ENCODE measurements around the gene EIF1AD.
"Not testable (repeated sequence)": the region's sequence is repeated elsewhere in the genome, so short reads cannot be mapped to it uniquely, and the experiment has no call there.

EIF1AD gene

DNA sequence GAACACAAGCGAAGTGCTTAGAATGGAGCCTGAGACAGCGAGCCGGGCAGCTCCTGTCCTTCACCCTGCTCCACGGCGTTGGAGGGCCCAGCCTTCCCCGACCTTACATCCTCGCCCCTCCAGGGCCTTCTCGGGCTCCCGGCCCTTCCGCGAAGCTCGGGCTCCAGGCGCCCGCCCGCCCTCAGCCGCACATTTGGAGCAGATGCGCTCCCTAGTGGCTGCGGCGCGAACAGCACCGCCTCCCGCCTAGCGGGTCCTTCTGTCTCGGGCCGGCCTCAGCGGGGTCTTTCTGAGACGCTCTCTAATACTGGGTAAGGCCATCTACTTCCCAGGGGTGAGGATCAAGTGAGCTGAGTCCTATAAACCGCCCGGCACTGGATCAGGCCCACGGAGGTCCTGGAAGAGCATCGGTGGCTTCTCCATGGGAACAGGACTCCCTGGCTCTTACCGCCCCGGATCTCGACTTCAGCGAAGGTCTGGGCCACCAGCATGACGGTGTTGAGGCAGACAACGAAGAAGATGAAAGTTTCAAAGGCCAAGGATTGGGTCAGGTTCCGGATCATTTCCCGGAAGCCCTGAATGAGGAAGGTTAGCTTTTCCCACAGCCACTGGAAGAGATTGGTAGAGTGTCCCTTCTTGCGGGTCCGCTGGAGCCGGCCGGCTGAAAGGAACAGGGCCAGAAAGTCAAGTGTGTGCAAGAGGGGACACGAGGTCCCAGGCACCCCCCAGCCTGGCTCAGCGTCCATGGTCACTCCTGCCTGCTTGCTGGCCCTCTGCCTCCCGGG is 20.6 kb upstream of the EIF1AD start:
- DNase-seq (ENCODE audit: low read depth in 4 of 4, low spot score in 1 of 4) = peak; percentile 66 to 84 (median 72)

DNA sequence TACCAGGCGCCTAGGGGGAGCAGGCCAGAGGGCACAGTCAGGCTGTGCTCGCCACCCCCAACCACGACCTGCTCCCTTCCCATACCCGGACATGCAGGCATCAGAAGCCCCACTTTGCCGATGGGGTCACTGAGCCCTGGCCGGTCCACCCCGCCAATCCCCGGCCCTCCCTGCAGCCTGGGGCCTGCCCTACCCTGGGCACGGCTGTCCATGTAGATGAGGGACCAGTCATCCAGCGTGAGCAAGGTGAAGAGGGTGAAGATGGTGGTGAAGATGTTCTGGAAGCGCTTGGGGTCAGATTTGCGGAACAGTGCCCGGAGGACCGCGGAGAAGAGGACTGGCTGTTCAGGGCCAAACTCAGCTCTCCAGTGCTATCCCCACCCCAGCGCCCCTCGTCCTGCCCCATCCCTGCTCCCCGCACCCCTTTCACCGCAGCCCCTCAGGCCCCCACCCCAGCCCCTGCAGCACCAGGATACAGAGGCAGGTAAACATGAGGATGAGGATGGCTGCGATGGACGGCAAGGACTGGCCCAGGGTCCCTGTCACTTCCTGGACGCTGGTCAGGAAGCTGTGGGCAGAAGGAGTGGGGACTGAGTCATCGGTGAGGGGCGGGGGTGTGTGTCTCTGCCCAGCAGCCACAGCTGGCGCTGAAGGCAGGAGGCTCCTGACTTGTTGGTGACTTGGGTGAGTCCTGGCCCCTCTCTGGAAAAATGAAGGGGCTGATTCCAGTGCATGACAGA is 18.8 kb upstream of the EIF1AD start:
- DNase-seq (ENCODE audit: low read depth in 4 of 4, low spot score in 1 of 4) = no peak

DNA sequence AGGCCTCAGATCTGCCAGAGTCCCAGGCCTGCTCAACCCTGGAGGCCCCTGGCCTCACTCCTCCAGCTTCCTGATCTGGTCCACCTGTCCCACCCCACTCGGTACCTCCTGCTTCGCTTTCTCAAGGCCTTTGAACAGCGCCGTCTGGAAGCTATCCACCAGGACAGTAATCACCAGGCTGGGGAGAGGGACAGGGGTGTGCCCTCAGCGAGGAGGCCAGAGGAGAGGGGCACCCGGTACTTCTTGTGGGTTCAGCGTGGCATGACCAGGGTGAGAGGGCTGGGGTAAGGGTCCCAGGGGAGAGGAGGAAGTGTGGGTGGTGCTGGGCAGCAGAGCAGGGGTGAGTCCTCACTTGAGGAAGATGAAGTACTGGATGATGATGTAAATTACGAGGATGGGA is 18.3 kb upstream of the EIF1AD start:
- no peak for DNase-seq (ENCODE audit: low read depth in 4 of 4, low spot score in 1 of 4)

DNA sequence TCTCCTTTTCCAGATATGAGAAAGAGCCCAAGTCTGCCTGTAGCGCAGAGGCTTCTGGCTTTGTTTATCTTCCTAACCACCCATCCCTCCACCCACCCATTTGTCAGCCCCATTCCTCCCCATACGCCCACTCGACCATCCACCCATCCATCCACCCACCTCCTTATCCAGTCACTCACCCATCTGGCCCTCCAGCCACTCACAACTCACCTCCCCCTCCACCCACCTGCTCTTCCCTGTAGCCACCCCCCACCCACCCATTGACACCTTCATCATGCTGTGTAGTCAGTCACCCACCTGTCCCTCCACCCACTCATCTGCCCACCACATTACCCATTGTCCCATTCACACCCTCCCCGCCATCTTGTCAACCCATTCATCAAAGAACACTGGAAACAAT is 15.4 kb upstream of the EIF1AD start:
- no peak for DNase-seq (ENCODE audit: low read depth in 4 of 4, low spot score in 1 of 4)

DNA sequence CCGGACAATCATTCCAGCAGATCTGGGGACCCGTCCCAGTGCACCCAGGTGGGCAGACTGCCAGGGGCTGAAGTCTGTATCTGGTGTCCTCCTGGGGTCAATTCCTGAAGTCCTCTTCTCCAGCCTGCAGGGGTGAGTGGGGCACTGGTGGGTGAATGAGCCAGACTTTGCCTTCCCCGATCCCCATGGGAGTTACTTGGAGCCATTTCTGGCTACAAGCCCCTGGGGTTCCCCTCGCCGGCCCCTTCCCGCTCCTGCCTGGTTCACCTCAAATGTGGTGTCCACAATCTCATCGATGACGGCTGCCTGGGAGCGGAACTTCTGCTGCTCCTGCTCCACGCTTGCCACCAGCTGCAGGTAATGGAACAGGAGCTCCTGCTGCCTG is 14.8 kb upstream of the EIF1AD start:
- no peak for DNase-seq (ENCODE audit: low read depth in 4 of 4, low spot score in 1 of 4)

DNA sequence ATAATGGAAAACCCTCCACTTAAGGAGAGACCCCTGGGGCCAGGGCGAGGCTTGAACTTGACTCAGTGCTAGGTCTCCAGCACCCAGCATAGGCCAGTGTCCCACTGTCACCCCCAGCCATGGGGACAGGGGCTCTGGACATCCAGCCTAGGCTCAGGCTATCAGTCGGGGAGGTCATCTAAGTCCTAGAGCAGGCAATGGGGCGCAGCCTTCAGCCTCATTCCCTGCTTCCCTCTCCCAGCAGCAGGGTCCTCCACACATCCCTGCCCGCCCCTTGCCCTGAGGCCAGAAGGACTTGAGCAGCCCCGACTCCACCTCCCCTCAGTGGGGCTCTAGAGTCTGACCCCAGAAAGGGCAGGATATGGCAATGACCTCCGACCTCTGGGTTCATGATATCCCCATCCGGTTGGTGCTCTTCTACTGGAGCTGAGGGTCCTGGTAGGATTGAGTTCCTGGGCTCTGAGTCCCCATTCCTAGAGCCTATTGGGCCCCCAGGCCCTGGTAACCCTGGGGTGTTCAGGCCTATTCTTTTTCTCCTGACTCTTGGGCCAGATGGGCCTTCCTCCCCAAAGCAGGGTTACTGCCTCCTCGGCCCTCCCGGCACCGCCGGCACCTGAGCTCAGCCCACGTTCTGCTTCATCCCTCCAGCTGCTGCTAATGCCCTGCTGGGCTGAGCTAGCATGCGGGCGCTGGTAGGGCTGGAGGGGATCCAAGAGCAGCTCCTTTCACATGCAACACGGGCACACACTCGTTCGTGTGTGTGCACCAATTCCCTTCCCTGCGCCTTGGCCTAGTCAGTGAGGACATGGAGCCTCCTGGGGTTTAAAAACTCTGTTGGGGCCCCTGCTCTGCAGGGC is 14.2 kb upstream of the EIF1AD start:
- no peak for DNase-seq (ENCODE audit: low read depth in 4 of 4, low spot score in 1 of 4)

DNA sequence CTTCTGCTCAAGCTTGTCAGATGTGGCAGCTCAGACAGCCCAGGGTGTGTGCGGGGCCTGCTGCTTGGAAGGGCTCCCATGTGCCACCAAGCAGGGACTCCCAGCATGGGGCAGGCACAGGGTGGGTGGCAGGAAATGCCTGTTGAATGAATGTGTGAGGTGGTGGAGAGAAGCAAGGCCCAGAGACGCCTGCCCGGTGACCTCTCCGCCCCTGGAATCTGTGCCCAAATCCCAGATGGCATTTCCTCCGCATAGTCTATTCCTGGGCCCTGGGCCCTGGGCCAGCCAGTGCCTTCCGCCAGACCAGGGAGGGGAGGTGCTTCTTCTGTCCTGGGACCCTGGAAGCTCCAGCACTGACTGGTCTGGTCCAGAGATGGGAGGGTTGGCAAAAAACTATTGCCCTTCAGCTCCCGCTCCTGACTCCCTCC is 13.5 kb upstream of the EIF1AD start:
- no peak for DNase-seq (ENCODE audit: low read depth in 4 of 4, low spot score in 1 of 4)

DNA sequence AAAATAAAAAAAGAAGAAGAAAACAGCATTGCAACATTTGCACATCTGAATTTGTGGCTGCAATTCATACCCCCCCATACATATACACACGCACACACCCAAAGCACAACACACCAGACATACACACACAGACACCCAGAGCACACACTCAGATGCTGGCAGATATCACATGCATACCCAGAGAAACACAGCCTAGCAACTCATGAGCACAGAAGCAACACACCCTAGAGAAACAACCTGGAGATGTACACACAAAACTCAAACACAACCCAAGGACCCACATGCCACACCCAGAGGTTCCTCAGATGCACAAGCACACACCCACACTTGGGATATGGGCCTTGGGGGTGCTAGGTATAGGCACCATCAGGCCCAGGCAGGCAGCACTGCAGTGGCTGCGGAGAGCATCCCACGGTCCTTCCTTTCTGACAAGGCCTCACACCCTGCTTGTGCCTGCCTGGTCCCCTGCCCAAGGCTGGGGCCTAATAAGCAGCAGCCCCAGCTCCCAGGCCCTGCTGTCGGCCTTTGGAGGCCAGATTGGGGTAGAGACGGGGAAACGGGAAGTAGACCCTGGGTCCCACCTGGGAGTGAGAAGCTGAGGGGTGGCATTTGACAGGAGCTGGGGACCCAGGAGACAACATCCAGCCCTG is 13.0 kb upstream of the EIF1AD start:
- DNase-seq (ENCODE audit: low read depth in 4 of 4, low spot score in 1 of 4) = no peak

DNA sequence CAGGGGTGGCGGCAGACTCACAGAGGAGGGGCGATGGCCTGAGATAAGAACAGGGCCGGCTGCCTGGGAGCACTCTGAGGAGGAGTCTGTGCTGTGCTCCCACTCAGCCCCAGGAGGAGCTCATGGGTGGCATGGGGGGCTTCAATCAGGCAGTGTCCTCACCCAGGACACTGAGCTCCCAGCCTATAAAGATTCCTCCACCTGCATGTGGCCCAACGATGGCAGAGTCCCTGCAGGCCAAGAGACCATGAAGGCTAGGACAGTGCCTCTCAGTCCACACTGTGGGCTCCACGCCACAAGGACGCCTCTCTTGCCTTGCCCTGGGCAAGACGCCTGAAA is 11.8 kb upstream of the EIF1AD start:
- DNase-seq (ENCODE audit: low read depth in 4 of 4, low spot score in 1 of 4) = no peak

DNA sequence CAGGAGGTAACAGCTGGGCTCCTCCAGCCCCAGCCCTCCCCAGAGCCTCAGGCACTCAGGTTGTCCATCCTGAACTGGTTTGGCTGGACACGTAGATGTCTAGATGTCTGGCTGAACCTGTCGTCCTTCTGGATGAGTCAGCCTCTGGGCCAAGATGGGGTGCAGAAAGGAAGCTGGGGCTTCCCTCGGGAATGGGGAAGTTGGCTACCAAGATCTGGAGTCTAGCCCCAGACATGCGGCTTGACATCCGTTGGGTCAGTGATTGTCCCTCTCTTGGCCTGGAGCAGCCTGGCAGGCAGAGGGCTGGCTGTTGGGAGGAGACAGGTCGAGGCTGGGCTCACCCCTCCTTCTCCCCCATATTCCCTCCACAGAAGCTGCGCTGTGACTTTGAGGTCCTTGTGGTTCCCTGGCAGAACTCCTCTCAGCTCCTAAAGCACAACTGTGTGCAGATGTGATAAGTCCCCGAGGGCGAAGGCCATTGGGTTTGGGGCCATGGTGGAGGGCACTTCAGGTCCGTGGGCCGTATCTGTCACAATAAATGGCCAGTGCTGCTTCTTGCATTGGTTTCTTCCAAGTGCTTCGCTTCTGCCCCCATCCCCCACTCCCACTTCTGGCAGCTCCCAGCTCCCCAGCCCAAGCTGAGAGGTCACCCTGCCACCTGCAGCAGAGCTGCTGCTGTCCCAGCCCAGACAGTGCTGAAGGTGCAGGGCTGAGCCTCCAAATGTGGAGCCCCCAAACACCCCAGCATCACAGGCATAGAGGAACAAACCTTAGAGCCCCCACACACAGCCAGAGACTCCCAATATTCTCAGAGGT is 11.2 kb upstream of the EIF1AD start:
- DNase-seq (ENCODE audit: low read depth in 4 of 4, low spot score in 1 of 4) = no peak

DNA sequence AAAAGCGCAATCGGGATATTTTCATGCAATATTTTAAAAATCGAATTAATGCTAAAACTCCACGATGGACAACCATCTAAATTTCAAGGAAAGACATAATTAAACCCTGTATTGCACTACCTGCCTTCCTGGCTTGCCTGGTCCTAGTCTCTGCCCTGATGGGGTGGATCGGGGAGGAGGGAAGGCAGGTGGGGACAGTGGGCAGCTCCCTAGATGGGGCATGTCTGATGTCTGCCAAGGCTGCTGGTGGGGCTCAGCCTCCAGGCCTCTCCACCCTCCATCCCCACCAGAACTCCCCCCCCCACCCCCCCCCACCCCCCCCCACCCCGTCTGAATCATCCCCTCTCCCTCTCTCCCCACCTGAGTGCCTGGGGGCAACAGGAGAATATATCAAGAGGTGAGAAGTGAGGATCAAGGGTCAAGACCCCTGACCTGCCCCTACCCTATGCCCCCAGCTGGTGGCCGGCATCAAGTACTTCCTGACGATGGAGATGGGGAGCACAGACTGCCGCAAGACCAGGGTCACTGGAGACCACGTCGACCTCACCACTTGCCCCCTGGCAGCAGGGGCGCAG is 10.5 kb upstream of the EIF1AD start:
- no peak for DNase-seq (ENCODE audit: low read depth in 4 of 4, low spot score in 1 of 4)

DNA sequence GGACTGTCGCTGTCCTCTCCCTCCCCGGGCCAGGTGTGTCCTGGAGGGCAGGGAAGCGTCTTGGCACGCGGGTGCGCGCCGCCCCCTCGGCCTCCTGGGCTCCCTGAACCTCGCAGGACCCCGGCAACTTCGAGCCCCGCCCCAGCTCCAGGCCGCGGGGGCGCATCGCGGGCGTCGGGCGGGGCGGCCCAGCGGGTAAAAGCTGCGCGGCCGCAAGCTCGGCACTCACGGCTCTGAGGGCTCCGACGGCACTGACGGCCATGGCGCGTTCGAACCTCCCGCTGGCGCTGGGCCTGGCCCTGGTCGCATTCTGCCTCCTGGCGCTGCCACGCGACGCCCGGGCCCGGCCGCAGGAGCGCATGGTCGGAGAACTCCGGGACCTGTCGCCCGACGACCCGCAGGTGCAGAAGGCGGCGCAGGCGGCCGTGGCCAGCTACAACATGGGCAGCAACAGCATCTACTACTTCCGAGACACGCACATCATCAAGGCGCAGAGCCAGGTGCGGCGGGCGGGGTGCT is 9.9 kb upstream of the EIF1AD start, which contains the start of gene CST6:
TSS of gene CST6 (plus strand) at position 224 of the 519 bp plus-strand sequence. CDS start at position 261, 37 bp downstream.
- no peak for DNase-seq (ENCODE audit: low read depth in 4 of 4, low spot score in 1 of 4)

DNA sequence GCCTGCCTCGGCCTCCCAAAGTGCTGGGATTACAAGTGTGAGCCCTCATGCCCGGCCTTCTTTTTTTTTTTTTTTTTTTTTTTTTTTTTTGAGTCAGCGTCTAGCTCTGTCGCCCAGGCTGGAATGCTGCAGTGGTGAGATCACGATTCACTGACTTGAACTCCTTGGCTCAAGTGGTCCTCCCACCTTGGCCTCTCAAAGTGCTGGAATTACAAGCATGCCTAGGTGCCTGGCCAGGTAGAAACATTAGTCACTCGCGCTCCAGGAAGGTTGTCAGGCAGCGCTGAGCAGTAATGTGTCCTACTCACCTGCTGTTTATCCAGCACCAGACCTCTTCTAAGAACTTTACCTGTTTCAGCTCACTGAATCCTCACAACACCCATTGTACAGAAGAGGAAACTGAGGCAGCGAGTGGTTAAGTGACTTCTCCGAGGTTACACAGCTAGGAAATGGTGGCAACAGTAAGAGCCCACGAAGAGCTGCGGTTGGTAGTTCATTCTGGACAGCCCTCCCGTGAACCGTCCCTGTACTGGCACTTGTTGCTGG is 9.4 kb upstream of the EIF1AD start:
- no peak for DNase-seq (ENCODE audit: low read depth in 4 of 4, low spot score in 1 of 4)

DNA sequence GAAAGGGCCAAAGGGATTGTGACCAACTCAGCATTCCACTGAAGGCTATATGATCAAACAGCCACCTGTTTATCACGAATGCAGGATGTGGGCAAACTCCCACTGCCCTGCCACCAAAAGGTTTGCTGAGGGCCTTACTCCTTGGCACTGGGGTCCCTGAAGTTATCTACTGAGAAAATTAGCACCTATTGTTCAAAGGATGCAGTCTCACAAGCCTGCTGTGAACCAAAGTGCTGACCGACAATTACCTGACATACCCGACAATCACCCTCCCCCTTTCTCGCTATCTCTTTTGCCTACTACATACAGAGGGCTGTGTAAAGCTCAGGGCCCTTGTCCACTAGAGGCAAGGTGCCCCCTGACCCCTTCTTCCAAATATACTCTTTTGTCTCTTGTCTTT is 8.1 kb upstream of the EIF1AD start:
- DNase-seq (ENCODE audit: low read depth in 4 of 4, low spot score in 1 of 4) = not testable (repeated sequence)

DNA sequence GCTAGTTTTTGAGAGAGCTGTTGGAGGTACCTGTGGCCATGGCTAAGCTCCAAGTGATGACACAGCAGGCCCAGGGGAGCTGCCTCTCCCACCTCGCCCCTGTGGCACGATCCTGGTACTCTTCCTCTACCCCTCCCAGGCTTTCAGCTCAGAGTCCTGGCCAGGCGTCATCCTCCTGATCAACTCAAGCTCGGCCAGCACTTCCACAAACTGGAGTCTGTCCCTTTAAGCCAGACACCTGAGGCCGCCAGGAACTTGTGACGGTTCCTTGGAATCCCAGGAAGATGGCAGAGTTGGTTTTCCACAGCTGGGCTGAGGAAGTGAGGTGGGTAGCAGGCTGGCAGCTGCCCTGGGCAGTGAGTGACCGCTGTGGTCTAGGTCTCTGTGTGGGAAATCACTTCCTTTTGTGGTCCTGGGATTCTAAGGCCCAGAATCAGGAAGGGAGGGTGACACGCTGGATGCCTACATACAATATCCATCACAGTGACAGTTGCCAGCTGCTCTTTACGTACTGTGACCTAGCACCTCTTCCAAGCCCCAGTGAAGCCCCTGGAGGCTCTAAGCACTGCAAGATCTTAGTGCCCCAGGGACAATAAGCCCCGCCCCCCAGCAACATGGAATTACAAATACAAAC is 6.6 kb upstream of the EIF1AD start:
- no peak for DNase-seq (ENCODE audit: low read depth in 4 of 4, low spot score in 1 of 4)

DNA sequence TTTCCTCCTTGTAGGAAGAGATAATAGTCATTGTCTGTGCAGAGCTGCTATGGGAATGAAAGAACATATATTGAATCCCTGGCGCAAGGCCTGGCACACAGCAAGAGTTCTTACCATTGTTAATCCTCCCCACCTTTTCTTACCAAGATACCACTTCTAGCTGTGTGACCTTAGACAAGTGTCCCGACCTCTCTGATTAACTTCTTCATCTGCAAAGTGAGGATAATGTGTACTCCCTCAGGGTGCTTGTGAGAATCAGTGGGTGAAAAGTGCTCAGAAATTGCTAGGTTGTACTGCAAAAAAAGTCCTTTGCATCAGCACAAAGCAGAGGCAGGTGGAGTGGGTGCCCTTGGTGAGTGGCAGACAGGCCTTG is 6.1 kb upstream of the EIF1AD start:
- no peak for DNase-seq (ENCODE audit: low read depth in 4 of 4, low spot score in 1 of 4)

DNA sequence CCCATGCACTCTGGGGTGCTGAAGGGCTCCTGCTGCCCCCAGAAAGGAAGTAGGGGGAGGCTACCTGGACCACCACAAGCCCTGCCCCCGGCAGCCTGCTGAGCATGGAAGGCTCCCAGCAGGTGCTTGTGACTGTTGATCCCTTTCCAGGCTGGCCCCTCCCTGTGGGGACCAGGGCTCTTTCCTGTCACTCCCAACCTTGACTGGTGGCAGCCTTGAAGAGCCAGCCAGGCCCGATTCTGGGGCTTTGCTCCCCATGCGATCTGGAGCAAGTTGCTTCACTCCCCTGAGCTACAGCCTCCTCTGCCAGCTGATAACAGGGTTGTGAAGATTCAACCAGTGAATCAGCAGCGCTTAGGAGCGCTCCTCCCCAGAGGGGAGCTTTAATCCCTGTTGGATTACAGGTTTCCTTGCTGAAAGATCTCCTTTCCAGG is 5.3 kb upstream of the EIF1AD start:
- DNase-seq (ENCODE audit: low read depth in 4 of 4, low spot score in 1 of 4) = no peak

DNA sequence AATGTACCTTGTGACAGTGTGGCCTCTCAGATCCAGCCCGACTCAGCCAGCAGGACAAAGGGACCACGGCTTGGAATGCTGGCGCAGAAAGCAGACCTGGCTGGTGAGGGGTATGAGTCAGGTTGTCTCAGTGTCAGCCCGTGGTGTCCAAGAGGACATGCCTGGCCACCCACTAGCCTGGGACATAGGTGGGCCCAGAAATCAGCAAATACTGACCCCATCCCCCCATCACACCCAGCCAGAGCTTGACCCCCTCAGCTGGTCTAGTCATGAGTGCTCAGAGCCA is 4.9 kb upstream of the EIF1AD start:
- DNase-seq (ENCODE audit: low read depth in 4 of 4, low spot score in 1 of 4) = no peak

DNA sequence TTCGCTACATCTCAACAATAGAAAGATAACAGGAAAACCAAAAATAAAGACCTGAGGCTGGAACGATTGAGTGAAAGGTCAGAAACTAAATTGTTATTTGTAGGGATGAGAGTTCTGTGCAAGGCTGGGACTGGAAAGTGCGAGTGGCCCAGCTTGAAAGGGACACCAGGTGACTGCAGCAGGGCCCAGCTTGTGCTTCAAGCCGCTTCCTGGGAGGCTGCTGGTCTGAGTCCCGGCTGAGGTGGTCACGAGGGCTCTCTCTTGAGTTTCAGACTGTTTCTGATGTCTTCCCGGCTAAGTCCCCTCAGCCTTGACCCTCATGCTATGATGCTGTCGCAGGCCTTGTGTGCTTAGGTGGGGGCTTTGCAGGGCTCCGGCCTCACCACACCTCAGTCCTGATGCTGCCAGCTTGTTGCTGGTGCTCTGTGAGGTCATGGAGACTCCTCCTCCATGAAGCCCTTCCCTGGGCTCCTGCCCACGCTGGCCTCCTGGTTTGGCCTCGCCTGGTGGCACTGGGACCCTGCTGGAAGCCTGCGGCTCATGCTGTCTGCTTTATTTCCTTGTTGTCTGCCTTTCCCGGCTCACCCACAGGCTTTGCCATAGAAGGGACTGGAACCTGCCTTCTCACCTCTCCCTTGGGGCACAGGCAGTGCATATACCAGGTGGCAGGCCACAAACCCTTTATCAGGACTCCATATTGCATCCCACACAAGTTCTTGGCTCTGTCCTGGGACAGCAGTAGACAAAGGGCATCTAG is 4.4 kb upstream of the EIF1AD start:
- DNase-seq (ENCODE audit: low read depth in 4 of 4, low spot score in 1 of 4) = no peak
